SK-N-SH (cell line): Measurements from ENCODE around the gene ADAMTS13. TPM values are rescaled to one million over a fixed set of nuclear protein-coding genes. Genes with fewer than 3 reads are reported as not detected.

Source experiments
- CTCF ChIA-PET: fragments of 300-600, 350-600 bp; formaldehyde crosslinking; extraction: SDS; loops from one replicate; lab custom pipeline; 2021; lab: Yijun Ruan, JAX
- POLR2A ChIA-PET: fragments of 350-600 bp; sonication (Branson Sonifier 250); formaldehyde crosslinking; extraction: SDS; loops from one replicate; lab custom pipeline; 2020; ENCODE audit warnings: antibody characterized with exemption, inconsistent platforms; lab: Yijun Ruan, JAX
- DNase-seq: peaks from one replicate; pipeline ENCODE4 v3.0.0; 2012
- H2AFZ ChIP-seq: fragments of 200-600 bp; sonication (generic); 2 replicates; pipeline ENCODE4 v1.8.1; 2016; ENCODE audit warnings: antibody characterized with exemption, mild to moderate bottlenecking, low read depth
- H3F3A ChIP-seq: fragments of 200-600 bp; sonication (generic); replicated peaks from 2 replicates; pipeline ENCODE3; 2016; ENCODE audit warnings: antibody characterized with exemption, mild to moderate bottlenecking; ENCODE audit not compliant: insufficient read depth
- H3K27ac ChIP-seq, 2 experiments: fragments of 200-500 bp in 1 of 2; fragments of 200-600 bp in 1 of 2; sonication (Bioruptor generic) in 1 of 2; sonication (generic), shearing (Covaris generic) in 1 of 2; 2 replicates each; pipeline versions ENCODE4 v1.5.1 to v1.6.1; 2014 to 2016; ENCODE audit warnings: low read depth in 2 of 2, inconsistent platforms in 1 of 2, low read length in 1 of 2, mild to moderate bottlenecking in 1 of 2, mixed read lengths in 1 of 2
- H3K27me3 ChIP-seq: fragments of 200-600 bp; sonication (generic), shearing (Covaris generic); 2 replicates; pipeline ENCODE4 v1.6.1; 2016; ENCODE audit warnings: mixed run types; ENCODE audit not compliant: insufficient read depth
- H3K36me3 ChIP-seq, 2 experiments: fragments of 200-500 bp in 1 of 2; fragments of 200-600 bp in 1 of 2; sonication (Bioruptor generic) in 1 of 2; sonication (generic) in 1 of 2; replicated peaks in 1 of 2; 2 replicates each; pipeline versions ENCODE3 to v1.5.1; 2014 to 2016; ENCODE audit warnings: low read length in 1 of 2, mild to moderate bottlenecking in 1 of 2; ENCODE audit not compliant: insufficient read depth in 2 of 2, control insufficient read depth in 1 of 2
- H3K4me1 ChIP-seq, 2 experiments: fragments of 200-500 bp in 1 of 2; fragments of 200-600 bp in 1 of 2; sonication (Bioruptor generic) in 1 of 2; sonication (generic), shearing (Covaris generic) in 1 of 2; 2 replicates each; pipeline versions ENCODE4 v1.5.1 to v1.6.1; 2014 to 2016; ENCODE audit warnings: low read depth in 1 of 2, low read length in 1 of 2, mixed run types in 1 of 2; ENCODE audit not compliant: insufficient read depth in 2 of 2, control insufficient read depth in 1 of 2
- H3K4me2 ChIP-seq: fragments of 200-600 bp; sonication (generic), shearing (Covaris generic); 2 replicates; pipeline ENCODE4 v1.6.1; 2017; ENCODE audit warnings: mixed run types
- H3K4me3 ChIP-seq, 2 experiments: fragments of 200-500 bp in 1 of 2; fragments of 200-600 bp in 1 of 2; sonication (Bioruptor generic) in 1 of 2; sonication (generic), shearing (Covaris generic) in 1 of 2; 2 replicates each; pipeline versions ENCODE4 v1.5.1 to v1.8.1; 2014 to 2016; ENCODE audit warnings: low read depth in 2 of 2, inconsistent platforms in 1 of 2, low read length in 1 of 2, mild to moderate bottlenecking in 1 of 2, mixed read lengths in 1 of 2, moderate library complexity in 1 of 2
- H3K79me2 ChIP-seq: fragments of 200-600 bp; sonication (generic); 2 replicates; pipeline ENCODE4 v1.8.1; 2017; ENCODE audit warnings: mild to moderate bottlenecking; ENCODE audit not compliant: insufficient read depth
- H3K9ac ChIP-seq: fragments of 200-600 bp; sonication (generic); 2 replicates; pipeline ENCODE4 v1.6.1; 2017; ENCODE audit warnings: mixed run types
- H3K9me2 ChIP-seq: fragments of 200-600 bp; sonication (generic); 2 replicates; pipeline ENCODE4 v1.6.1; 2017; ENCODE audit warnings: mixed run types
- H3K9me3 ChIP-seq: fragments of 200-600 bp; sonication (generic); 2 replicates; pipeline ENCODE4 v1.6.1; 2017; ENCODE audit warnings: mixed run types, mild to moderate bottlenecking, moderate library complexity
- H4K20me1 ChIP-seq: fragments of 200-600 bp; sonication (generic); 2 replicates; pipeline ENCODE4 v1.6.1; 2017; ENCODE audit warnings: mild to moderate bottlenecking, mixed run types; ENCODE audit not compliant: insufficient read depth
- CHD2 ChIP-seq: fragments of 150-350 bp; IDR thresholded peaks from 2 replicates; pipeline ENCODE4 v1.6.1; 2018; ENCODE audit warnings: low read length; ENCODE audit not compliant: partially characterized antibody
- ELF1 ChIP-seq: IDR thresholded peaks from 2 replicates; pipeline ENCODE4 v1.4.0; 2012
- FOSL2 ChIP-seq: IDR thresholded peaks from 2 replicates; pipeline ENCODE4 v1.4.0; 2012; ENCODE audit warnings: low read depth, mild to moderate bottlenecking, moderate library complexity, borderline replicate concordance
- FOXM1 ChIP-seq: IDR thresholded peaks from 2 replicates; pipeline ENCODE4 v1.4.0; 2012; ENCODE audit warnings: low read depth, mild to moderate bottlenecking
- GATA2 ChIP-seq: sonication (generic); formaldehyde crosslinking; IDR thresholded peaks from 2 replicates; pipeline ENCODE4 v1.5.0; 2020; ENCODE audit warnings: mild to moderate bottlenecking, missing genetic modification reagents
- MEF2A ChIP-seq: IDR thresholded peaks from 2 replicates; pipeline ENCODE4 v1.4.0; 2012; ENCODE audit warnings: low read depth, borderline replicate concordance
- MXI1 ChIP-seq: IDR thresholded peaks from 2 replicates; pipeline ENCODE4 v1.6.1; 2012; ENCODE audit warnings: mild to moderate bottlenecking, low read depth, low read length, improper control_type of control experiment
- POLR2AphosphoS5 ChIP-seq: IDR thresholded peaks from 2 replicates; pipeline ENCODE4 v1.6.1; 2012; ENCODE audit warnings: low read depth, low read length
- RAD21 ChIP-seq: IDR thresholded peaks from 2 replicates; pipeline ENCODE4 v1.6.1; 2012; ENCODE audit warnings: mild to moderate bottlenecking, low read length
- RCOR1 ChIP-seq: fragments of 150-350 bp; IDR thresholded peaks from 2 replicates; pipeline ENCODE4 v1.6.1; 2017; ENCODE audit warnings: antibody characterized with exemption, low read length
- SMC3 ChIP-seq: IDR thresholded peaks from 2 replicates; pipeline ENCODE4 v1.6.1; 2012; ENCODE audit warnings: low read depth, low read length, improper control_type of control experiment
- TAF1 ChIP-seq: IDR thresholded peaks from 2 replicates; pipeline ENCODE4 v1.6.1; 2012; ENCODE audit warnings: low read depth, mild to moderate bottlenecking, low read length, moderate library complexity, borderline replicate concordance
- TEAD4 ChIP-seq: IDR thresholded peaks from 2 replicates; pipeline ENCODE4 v1.4.0; 2012; ENCODE audit warnings: mild to moderate bottlenecking, borderline replicate concordance; ENCODE audit not compliant: insufficient read depth
- YY1 ChIP-seq: IDR thresholded peaks from 2 replicates; pipeline ENCODE4 v1.4.0; 2012; ENCODE audit warnings: low read depth, mild to moderate bottlenecking
- WGBS: methylation state at CpG from one replicate; pipeline ENCODE4 v1.1.6; 2017; ENCODE audit warnings: low lambda C conversion rate; 5-methylcytosine and 5-hydroxymethylcytosine counted together
- polyA plus RNA-seq, 3 experiments: library from polyadenylated mRNA; depleted of rRNA; stranded (reverse); fragments of >200 nt; gene quantifications; 2 replicates each; pipeline ENCODE4 v1.2.3, GENCODE V29; 2012
- TF ChIP-seq, protein P1 (sequence below): fragments of 150-350 bp; IDR thresholded peaks from 2 replicates; pipeline ENCODE4 v1.6.1; 2017; ENCODE audit warnings: antibody characterized with exemption, low read length, low read depth, borderline replicate concordance
- TF ChIP-seq, protein P2 (sequence below): fragments of 150-350 bp; IDR thresholded peaks from 2 replicates; pipeline ENCODE4 v1.6.1; 2016; ENCODE audit warnings: mild to moderate bottlenecking, low read depth, low read length
- TF ChIP-seq, protein P3 (sequence below): IDR thresholded peaks from 2 replicates; pipeline ENCODE4 v1.6.1; 2012; ENCODE audit warnings: mild to moderate bottlenecking, low read depth, low read length, moderate library complexity
- TF ChIP-seq, protein P4 (sequence below): IDR thresholded peaks from 2 replicates; pipeline ENCODE4 v1.4.0; 2012; ENCODE audit warnings: low read depth
- TF ChIP-seq, protein P5 (sequence below): IDR thresholded peaks from 2 replicates; pipeline ENCODE4 v1.4.0; 2012; ENCODE audit warnings: low read depth, borderline replicate concordance

Gene ADAMTS13
- polyA plus RNA-seq, 1 of the 3 experiments (the other 2 are of a cell fraction) = 10.6 TPM

DNA sequence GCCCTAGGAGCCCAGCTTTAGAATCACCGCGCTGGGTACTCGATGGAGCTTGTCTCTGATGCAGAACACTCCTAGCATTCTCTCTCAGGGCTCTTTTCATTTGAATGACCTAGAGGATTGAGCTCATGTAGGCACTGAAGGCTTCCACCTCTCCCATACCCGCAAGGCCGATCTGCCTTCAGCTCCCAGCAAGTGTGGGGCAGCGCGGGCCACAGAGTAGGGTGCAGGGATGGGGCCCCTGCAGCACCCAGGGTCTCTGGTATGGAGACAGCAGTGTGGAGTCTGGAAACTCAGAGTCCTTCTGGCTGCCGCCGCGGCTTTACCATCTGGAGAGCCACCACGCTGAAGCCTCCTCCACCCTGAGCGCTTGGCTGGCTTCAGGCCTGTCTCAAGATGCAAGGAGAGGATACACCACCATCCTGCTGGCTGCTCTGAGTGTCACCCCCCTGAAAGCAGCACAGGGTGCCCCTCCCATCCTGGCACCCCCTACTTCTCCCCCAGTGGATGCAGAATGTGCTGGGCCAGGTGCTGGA is 33.1 kb upstream of the ADAMTS13 start:
- H3K4me1 ChIP-seq = no peaks in the 10 kb centered on the region
- H3K4me2 ChIP-seq = no peak overlapping the region
- no peaks in the 10 kb centered on the region for H3K27me3 ChIP-seq
- H3K9me2 ChIP-seq = no peaks in the 10 kb centered on the region
- 92% methylated on average over 11 of the region's 12 CpGs for WGBS
- H3F3A ChIP-seq = no peaks in the 10 kb centered on the region
- H3K4me3 ChIP-seq = no peak overlapping the region
- no peak for DNase-seq
- ChIA-PET POLR2A (interaction anchor here (0.9 kb wide), 1 partner anchor 12 kb away, joined by 3 read pairs; no protein-coding TSS in a partner anchor), CTCF (interaction anchor here (1.0 to 1.2 kb wide), 2 partner anchors 12 to 13 kb away, joined by 3 read pairs; partner anchors contain the start of gene STKLD1)
- no peaks in the 10 kb centered on the region for H4K20me1 ChIP-seq
- H3K9me3 ChIP-seq = no peaks in the 10 kb centered on the region
- no peaks in the 10 kb centered on the region for H3K79me2 ChIP-seq
- H3K27ac ChIP-seq = no peak overlapping the region
- H3K36me3 ChIP-seq = no peaks in the 10 kb centered on the region
- H2AFZ ChIP-seq = no peak overlapping the region
- TF ChIP-seq SMC3 = no peak
- TF ChIP-seq, protein P1, sequence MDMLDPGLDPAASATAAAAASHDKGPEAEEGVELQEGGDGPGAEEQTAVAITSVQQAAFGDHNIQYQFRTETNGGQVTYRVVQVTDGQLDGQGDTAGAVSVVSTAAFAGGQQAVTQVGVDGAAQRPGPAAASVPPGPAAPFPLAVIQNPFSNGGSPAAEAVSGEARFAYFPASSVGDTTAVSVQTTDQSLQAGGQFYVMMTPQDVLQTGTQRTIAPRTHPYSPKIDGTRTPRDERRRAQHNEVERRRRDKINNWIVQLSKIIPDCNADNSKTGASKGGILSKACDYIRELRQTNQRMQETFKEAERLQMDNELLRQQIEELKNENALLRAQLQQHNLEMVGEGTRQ = no peak
- TF ChIP-seq, protein P2, sequence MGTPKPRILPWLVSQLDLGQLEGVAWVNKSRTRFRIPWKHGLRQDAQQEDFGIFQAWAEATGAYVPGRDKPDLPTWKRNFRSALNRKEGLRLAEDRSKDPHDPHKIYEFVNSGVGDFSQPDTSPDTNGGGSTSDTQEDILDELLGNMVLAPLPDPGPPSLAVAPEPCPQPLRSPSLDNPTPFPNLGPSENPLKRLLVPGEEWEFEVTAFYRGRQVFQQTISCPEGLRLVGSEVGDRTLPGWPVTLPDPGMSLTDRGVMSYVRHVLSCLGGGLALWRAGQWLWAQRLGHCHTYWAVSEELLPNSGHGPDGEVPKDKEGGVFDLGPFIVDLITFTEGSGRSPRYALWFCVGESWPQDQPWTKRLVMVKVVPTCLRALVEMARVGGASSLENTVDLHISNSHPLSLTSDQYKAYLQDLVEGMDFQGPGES = no peak
- TF ChIP-seq POLR2AphosphoS5 = no peak
- no peak for TF ChIP-seq ELF1
- no peak for TF ChIP-seq FOXM1
- TF ChIP-seq, protein P3, sequence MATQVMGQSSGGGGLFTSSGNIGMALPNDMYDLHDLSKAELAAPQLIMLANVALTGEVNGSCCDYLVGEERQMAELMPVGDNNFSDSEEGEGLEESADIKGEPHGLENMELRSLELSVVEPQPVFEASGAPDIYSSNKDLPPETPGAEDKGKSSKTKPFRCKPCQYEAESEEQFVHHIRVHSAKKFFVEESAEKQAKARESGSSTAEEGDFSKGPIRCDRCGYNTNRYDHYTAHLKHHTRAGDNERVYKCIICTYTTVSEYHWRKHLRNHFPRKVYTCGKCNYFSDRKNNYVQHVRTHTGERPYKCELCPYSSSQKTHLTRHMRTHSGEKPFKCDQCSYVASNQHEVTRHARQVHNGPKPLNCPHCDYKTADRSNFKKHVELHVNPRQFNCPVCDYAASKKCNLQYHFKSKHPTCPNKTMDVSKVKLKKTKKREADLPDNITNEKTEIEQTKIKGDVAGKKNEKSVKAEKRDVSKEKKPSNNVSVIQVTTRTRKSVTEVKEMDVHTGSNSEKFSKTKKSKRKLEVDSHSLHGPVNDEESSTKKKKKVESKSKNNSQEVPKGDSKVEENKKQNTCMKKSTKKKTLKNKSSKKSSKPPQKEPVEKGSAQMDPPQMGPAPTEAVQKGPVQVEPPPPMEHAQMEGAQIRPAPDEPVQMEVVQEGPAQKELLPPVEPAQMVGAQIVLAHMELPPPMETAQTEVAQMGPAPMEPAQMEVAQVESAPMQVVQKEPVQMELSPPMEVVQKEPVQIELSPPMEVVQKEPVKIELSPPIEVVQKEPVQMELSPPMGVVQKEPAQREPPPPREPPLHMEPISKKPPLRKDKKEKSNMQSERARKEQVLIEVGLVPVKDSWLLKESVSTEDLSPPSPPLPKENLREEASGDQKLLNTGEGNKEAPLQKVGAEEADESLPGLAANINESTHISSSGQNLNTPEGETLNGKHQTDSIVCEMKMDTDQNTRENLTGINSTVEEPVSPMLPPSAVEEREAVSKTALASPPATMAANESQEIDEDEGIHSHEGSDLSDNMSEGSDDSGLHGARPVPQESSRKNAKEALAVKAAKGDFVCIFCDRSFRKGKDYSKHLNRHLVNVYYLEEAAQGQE = no peak
- no peak for TF ChIP-seq YY1
- TF ChIP-seq MEF2A = no peak
- TF ChIP-seq, protein P4, sequence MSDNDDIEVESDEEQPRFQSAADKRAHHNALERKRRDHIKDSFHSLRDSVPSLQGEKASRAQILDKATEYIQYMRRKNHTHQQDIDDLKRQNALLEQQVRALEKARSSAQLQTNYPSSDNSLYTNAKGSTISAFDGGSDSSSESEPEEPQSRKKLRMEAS = no peak
- TF ChIP-seq GATA2 (CRISPR knock-in tag) = no peak
- TF ChIP-seq TEAD4 = no peak
- no peak for TF ChIP-seq FOSL2
- TF ChIP-seq, protein P5, sequence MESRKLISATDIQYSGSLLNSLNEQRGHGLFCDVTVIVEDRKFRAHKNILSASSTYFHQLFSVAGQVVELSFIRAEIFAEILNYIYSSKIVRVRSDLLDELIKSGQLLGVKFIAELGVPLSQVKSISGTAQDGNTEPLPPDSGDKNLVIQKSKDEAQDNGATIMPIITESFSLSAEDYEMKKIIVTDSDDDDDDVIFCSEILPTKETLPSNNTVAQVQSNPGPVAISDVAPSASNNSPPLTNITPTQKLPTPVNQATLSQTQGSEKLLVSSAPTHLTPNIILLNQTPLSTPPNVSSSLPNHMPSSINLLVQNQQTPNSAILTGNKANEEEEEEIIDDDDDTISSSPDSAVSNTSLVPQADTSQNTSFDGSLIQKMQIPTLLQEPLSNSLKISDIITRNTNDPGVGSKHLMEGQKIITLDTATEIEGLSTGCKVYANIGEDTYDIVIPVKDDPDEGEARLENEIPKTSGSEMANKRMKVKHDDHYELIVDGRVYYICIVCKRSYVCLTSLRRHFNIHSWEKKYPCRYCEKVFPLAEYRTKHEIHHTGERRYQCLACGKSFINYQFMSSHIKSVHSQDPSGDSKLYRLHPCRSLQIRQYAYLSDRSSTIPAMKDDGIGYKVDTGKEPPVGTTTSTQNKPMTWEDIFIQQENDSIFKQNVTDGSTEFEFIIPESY = no peak
- no peak for TF ChIP-seq RCOR1
- TF ChIP-seq CHD2 = no peak
- TF ChIP-seq TAF1 = no peak
- no peak for TF ChIP-seq RAD21
- TF ChIP-seq MXI1 = no peak
- H3K9ac ChIP-seq = no peak overlapping the region
